ENCODE measurements around the gene VAV3. TPM values are rescaled to one million over a fixed set of nuclear protein-coding genes. Genes with fewer than 3 reads are reported as not detected.

The VAV3 gene
- total and polyA plus RNA-seq, 2 donors from 2014 or later = 61.6 to 87.5 TPM

DNA sequence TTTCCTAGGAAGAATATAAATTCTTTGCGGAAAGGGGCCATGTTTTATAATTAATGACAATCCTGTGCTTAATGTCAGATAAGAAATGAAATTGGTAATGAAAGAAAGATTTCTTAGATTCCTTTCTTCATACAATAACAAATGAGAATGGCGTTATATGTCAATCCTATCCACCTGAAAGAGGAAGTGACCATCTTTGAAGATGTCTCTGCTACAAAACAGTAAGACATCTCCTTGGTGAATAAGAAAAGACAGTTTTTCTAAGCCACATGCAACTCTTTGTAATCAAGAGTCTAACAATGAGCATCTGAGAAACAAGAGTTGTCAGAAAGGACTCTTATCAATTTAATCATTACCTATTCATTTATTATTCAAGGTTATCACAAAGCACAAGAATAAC is 286.0 kb downstream of the VAV3 start:
- Histone ChIP-seq H3K36me3 (ENCODE audit: control insufficient read depth in 2 of 3, insufficient read depth in 3 of 3, low read length in 3 of 3) (peaks cover 0 to 6% (median 2%) of the 10 kb centered on the region in 3 donors), H3K27ac (ENCODE audit: low read depth in 2 of 2, low read length in 2 of 2) (peak overlapping the region in 1 of 2 donors; percentile 28), H3K4me1 (ENCODE audit: control insufficient read depth in 2 of 3, insufficient read depth in 2 of 3, low read depth in 1 of 3, low read length in 3 of 3) (peaks cover 0 to 31% (median 3%) of the 10 kb centered on the region in 3 donors), H3K27me3 (ENCODE audit: control insufficient read depth, insufficient read depth, low read length) (no peaks in the 10 kb centered on the region), H3K9me3 (ENCODE audit: control insufficient read depth in 2 of 3, insufficient read depth in 1 of 3, low read length in 3 of 3) (peaks cover 0 to 6% (median 0%) of the 10 kb centered on the region in 3 donors), H3K9ac (ENCODE audit: low read length in 3 of 3) (no peak overlapping the region), H3K4me3 (ENCODE audit: low read length in 3 of 3) (peak overlapping the region in 1 of 3 donors; percentile 9)
- FAIRE-seq = no peak
- intact Hi-C loops (cut with DNase I) = no loop called here
- DNase-seq = no peak
- TF ChIP-seq, protein P1, sequence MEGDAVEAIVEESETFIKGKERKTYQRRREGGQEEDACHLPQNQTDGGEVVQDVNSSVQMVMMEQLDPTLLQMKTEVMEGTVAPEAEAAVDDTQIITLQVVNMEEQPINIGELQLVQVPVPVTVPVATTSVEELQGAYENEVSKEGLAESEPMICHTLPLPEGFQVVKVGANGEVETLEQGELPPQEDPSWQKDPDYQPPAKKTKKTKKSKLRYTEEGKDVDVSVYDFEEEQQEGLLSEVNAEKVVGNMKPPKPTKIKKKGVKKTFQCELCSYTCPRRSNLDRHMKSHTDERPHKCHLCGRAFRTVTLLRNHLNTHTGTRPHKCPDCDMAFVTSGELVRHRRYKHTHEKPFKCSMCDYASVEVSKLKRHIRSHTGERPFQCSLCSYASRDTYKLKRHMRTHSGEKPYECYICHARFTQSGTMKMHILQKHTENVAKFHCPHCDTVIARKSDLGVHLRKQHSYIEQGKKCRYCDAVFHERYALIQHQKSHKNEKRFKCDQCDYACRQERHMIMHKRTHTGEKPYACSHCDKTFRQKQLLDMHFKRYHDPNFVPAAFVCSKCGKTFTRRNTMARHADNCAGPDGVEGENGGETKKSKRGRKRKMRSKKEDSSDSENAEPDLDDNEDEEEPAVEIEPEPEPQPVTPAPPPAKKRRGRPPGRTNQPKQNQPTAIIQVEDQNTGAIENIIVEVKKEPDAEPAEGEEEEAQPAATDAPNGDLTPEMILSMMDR (IDR thresholded peaks at IDR 0.05; ENCODE audit: borderline replicate concordance, extremely low read depth, insufficient read depth) = no peak

DNA sequence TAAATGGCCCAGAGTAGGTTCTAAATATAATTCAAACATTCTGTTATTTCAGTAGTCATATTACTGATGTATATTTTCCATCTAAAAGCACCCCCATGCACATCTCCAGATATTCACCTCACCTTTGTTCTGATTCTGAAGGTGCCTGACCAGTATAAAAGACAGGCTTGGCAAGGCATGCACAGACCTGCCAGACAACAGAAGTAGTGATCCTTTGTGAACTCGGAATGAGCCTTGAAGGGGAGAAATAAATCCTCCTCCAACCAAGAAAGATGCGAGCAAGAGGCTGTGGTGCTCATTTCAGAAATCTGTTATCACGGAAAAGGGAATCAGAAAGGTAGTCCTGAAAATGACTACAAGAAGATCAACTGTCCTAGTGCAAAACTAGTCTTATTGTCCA is 287.3 kb downstream of the VAV3 start:
- Histone ChIP-seq H3K36me3 (ENCODE audit: control insufficient read depth in 2 of 3, insufficient read depth in 3 of 3, low read length in 3 of 3) (peaks cover 0 to 6% (median 2%) of the 10 kb centered on the region in 3 donors), H3K4me1 (ENCODE audit: control insufficient read depth in 2 of 3, insufficient read depth in 2 of 3, low read depth in 1 of 3, low read length in 3 of 3) (peaks cover 0 to 31% (median 5%) of the 10 kb centered on the region in 3 donors), H3K4me3 (ENCODE audit: low read length in 3 of 3) (no peak overlapping the region), H3K27me3 (ENCODE audit: control insufficient read depth, insufficient read depth, low read length) (no peaks in the 10 kb centered on the region), H3K27ac (ENCODE audit: low read depth in 2 of 2, low read length in 2 of 2) (no peak overlapping the region), H3K9me3 (ENCODE audit: control insufficient read depth in 2 of 3, insufficient read depth in 1 of 3, low read length in 3 of 3) (peaks cover 0 to 6% (median 0%) of the 10 kb centered on the region in 3 donors), H3K9ac (ENCODE audit: low read length in 3 of 3) (peak overlapping the region in 1 of 3 donors; percentile 5)
- FAIRE-seq = no peak
- no peak for DNase-seq
- TF ChIP-seq, protein P1 (IDR thresholded peaks at IDR 0.05; ENCODE audit: borderline replicate concordance, extremely low read depth, insufficient read depth) = no peak
- intact Hi-C loops (cut with DNase I) = no loop called here

DNA sequence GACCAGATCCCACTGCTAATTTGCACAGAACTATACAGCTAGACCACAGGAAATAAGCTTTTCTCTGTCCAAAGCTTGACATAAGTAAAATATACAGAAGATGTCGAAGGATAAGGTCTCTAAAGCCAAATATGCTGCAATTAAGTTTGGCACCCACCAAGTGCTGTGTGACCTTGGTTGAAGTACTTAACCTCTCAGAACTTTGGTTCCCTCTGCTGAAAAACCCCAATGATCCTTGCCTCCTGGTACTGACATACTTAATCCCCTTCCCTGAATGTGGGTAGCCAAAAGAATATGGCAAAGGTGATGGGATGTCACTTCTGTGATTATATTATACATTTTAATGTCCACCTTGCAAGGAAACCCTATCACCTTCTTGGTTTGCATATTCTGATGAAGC is 290.5 kb downstream of the VAV3 start:
- Histone ChIP-seq H3K36me3 (ENCODE audit: control insufficient read depth in 2 of 3, insufficient read depth in 3 of 3, low read length in 3 of 3) (peaks cover 0 to 6% (median 2%) of the 10 kb centered on the region in 3 donors), H3K4me1 (ENCODE audit: control insufficient read depth in 2 of 3, insufficient read depth in 2 of 3, low read depth in 1 of 3, low read length in 3 of 3) (peaks cover 0 to 24% (median 3%) of the 10 kb centered on the region in 3 donors), H3K27ac (ENCODE audit: low read depth in 2 of 2, low read length in 2 of 2) (no peak overlapping the region), H3K9ac (ENCODE audit: low read length in 3 of 3) (no peak overlapping the region), H3K27me3 (ENCODE audit: control insufficient read depth, insufficient read depth, low read length) (no peaks in the 10 kb centered on the region), H3K4me3 (ENCODE audit: low read length in 3 of 3) (no peak overlapping the region), H3K9me3 (ENCODE audit: control insufficient read depth in 2 of 3, insufficient read depth in 1 of 3, low read length in 3 of 3) (peaks cover 0 to 6% (median 0%) of the 10 kb centered on the region in 3 donors)
- FAIRE-seq (no peak), DNase-seq (no peak)
- TF ChIP-seq, protein P1 (IDR thresholded peaks at IDR 0.05; ENCODE audit: borderline replicate concordance, extremely low read depth, insufficient read depth) = no peak
- intact Hi-C loops (cut with DNase I) = no loop called here

DNA sequence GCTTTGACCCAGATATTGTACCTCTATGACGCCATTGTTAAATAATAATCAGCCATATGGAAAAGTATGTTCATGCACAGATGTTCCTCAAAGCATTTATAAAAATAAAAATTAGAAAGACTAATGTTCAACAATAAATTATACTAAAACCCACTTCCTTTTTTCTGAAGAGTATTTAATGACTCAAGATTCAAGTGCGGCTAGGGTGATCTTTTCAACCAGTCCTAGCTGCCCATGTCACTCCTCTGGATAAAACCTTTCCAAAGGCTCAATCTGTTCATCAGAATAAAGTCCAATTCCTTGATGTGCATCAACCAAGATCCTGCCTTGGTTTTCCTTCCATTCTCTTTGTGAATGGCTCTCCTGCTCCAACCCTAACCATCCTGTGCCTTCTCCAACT is 292.0 kb downstream of the VAV3 start:
- peaks cover 0 to 29% (median 3%) of the 10 kb centered on the region in 3 donors for H3K4me1 ChIP-seq (ENCODE audit: control insufficient read depth in 2 of 3, insufficient read depth in 2 of 3, low read depth in 1 of 3, low read length in 3 of 3)
- FAIRE-seq = no peak

More for the DNA sequence above, 292.0 kb downstream of the VAV3 start:
- no peak overlapping the region for H3K4me3 ChIP-seq (ENCODE audit: low read length in 3 of 3)
- intact Hi-C loops (cut with DNase I) = no loop called here
- no peak overlapping the region for H3K9ac ChIP-seq (ENCODE audit: low read length in 3 of 3)
- H3K9me3 ChIP-seq (ENCODE audit: control insufficient read depth in 2 of 3, insufficient read depth in 1 of 3, low read length in 3 of 3) = peaks cover 0 to 6% (median 0%) of the 10 kb centered on the region in 3 donors
- H3K27me3 ChIP-seq (ENCODE audit: control insufficient read depth, insufficient read depth, low read length) = no peaks in the 10 kb centered on the region
- no peak for DNase-seq
- no peak overlapping the region for H3K27ac ChIP-seq (ENCODE audit: low read depth in 2 of 2, low read length in 2 of 2)
- H3K36me3 ChIP-seq (ENCODE audit: control insufficient read depth in 2 of 3, insufficient read depth in 3 of 3, low read length in 3 of 3) = peaks cover 2 to 6% (median 2%) of the 10 kb centered on the region in 3 donors
- TF ChIP-seq, protein P1 (IDR thresholded peaks at IDR 0.05; ENCODE audit: borderline replicate concordance, extremely low read depth, insufficient read depth) = no peak
